Measurements from ENCODE around the gene SPATA6.
"Not testable (repeated sequence)": the region's sequence is repeated elsewhere in the genome, so short reads cannot be mapped to it uniquely, and the experiment has no call there.

The SPATA6 gene

DNA sequence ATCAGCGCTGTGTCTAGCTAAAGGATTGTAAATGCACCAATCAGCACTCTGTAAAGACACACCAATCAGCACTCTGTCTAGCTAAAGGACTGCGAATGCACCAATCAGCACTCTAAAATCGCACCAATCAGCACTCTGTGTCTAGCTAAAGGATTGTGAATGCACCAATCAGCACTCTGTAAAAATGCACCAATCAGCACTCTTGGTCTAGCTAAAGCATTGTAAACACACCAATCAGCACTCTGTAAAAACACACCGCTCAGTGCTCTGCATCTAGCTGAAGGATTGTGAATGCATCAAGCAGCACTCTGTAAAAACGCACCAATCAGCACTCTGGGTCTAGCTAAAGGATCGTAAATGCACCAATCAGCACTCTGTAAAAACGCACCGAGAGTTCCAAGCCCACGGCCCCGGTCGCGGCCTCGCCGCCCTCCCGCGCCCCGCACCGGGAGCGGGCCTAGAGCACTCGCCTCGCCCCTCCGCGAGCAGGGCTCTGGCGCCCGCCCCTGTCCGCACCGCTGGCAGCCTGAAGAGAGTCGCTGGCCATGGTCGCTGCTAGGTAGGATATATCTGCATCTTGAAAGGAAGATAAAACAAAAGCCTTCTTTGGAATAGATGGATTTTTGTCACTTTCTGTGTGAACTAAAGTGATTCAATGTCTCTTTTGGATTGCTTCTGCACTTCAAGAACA lies 36.5 kb downstream of the SPATA6 start:
- not testable (repeated sequence) for H3K23ac ChIP-seq (ENCODE audit: low read depth, low read length, poor library complexity); H3K4me1 ChIP-seq (ENCODE audit: control insufficient read depth in 2 of 2, insufficient read depth in 1 of 2, low read depth in 1 of 2, low read length in 2 of 2); H3K9ac ChIP-seq (ENCODE audit: low read depth, low read length, poor library complexity); H3K9me3 ChIP-seq (replicated peaks in 1 of 2; ENCODE audit: control insufficient read depth in 2 of 2, insufficient read depth in 1 of 2, low read depth in 1 of 2, low read length in 2 of 2); H3K18ac ChIP-seq (ENCODE audit: low read length); H2BK120ac ChIP-seq (ENCODE audit: low read depth, low read length); H3K4me2 ChIP-seq (ENCODE audit: insufficient read depth, low read length, poor library complexity, severe bottlenecking); H3K4ac ChIP-seq (ENCODE audit: low read length); H3K14ac ChIP-seq (ENCODE audit: low read length); H4K8ac ChIP-seq (ENCODE audit: low read depth, low read length); H2AK5ac ChIP-seq (ENCODE audit: low read depth, low read length); H4K91ac ChIP-seq (ENCODE audit: low read depth, low read length, poor library complexity); H2BK12ac ChIP-seq (ENCODE audit: low read length); H3K27me3 ChIP-seq (ENCODE audit: control insufficient read depth in 3 of 3, insufficient read depth in 3 of 3, low read depth in 1 of 3, low read length in 3 of 3); H2BK5ac ChIP-seq (ENCODE audit: low read length); H3K4me3 ChIP-seq (ENCODE audit: low read length in 2 of 2); H3K36me3 ChIP-seq (replicated peaks in 1 of 2; ENCODE audit: control insufficient read depth in 2 of 2, insufficient read depth in 2 of 2, low read length in 2 of 2); H3K27ac ChIP-seq (replicated peaks; ENCODE audit: low read length); H2BK15ac ChIP-seq (ENCODE audit: low read length); H3K79me1 ChIP-seq (ENCODE audit: low read depth, low read length); H2AFZ ChIP-seq (ENCODE audit: low read length); DNase-seq (ENCODE audit: low spot score)
- no CpG with 5 or more reads among the region's 29 CpGs for WGBS, 2 donors (ENCODE audit: extremely low coverage in 2 of 2, insufficient read length in 2 of 2, insufficient replicate concordance in 1 of 2)

- no peak overlapping the region for H2BK15ac ChIP-seq (ENCODE audit: low read length)
- H3K4me1 ChIP-seq (ENCODE audit: control insufficient read depth in 2 of 2, insufficient read depth in 1 of 2, low read depth in 1 of 2, low read length in 2 of 2) = no peaks in the 10 kb centered on the region
- no peak overlapping the region for H4K91ac ChIP-seq (ENCODE audit: low read depth, low read length, poor library complexity)
- H3K4me2 ChIP-seq (ENCODE audit: insufficient read depth, low read length, poor library complexity, severe bottlenecking) = no peak overlapping the region
- H3K23ac ChIP-seq (ENCODE audit: low read depth, low read length, poor library complexity) = no peak overlapping the region
- H3K18ac ChIP-seq (ENCODE audit: low read length) = no peak overlapping the region
- no peak overlapping the region for H3K4me3 ChIP-seq (ENCODE audit: low read length in 2 of 2)
- no peak overlapping the region for H2AK5ac ChIP-seq (ENCODE audit: low read depth, low read length)
- no peak overlapping the region for H3K14ac ChIP-seq (ENCODE audit: low read length)
- H3K27me3 ChIP-seq (ENCODE audit: control insufficient read depth in 3 of 3, insufficient read depth in 3 of 3, low read depth in 1 of 3, low read length in 3 of 3) = no peaks in the 10 kb centered on the region
- no peak for DNase-seq (ENCODE audit: low spot score)
- H2BK12ac ChIP-seq (ENCODE audit: low read length) = no peak overlapping the region
- no peak overlapping the region for H3K9ac ChIP-seq (ENCODE audit: low read depth, low read length, poor library complexity)
- H2AFZ ChIP-seq (ENCODE audit: low read length) = no peak overlapping the region
- no peak overlapping the region for H2BK5ac ChIP-seq (ENCODE audit: low read length)
- no CpG with 5 or more reads among the region's 1 CpG for WGBS, 2 donors (ENCODE audit: extremely low coverage in 2 of 2, insufficient read length in 2 of 2, insufficient replicate concordance in 1 of 2)
- H3K9me3 ChIP-seq (replicated peaks in 1 of 2; ENCODE audit: control insufficient read depth in 2 of 2, insufficient read depth in 1 of 2, low read depth in 1 of 2, low read length in 2 of 2) = peaks cover 0 to 6% of the 10 kb centered on the region in 2 donors
- no peak overlapping the region for H4K8ac ChIP-seq (ENCODE audit: low read depth, low read length)
- H3K4ac ChIP-seq (ENCODE audit: low read length) = no peak overlapping the region
- H3K27ac ChIP-seq (replicated peaks; ENCODE audit: low read length) = no peak overlapping the region
- no peaks in the 10 kb centered on the region for H3K79me1 ChIP-seq (ENCODE audit: low read depth, low read length)
- no peak overlapping the region for H2BK120ac ChIP-seq (ENCODE audit: low read depth, low read length)
- H3K36me3 ChIP-seq (replicated peaks in 1 of 2; ENCODE audit: control insufficient read depth in 2 of 2, insufficient read depth in 2 of 2, low read length in 2 of 2) = no peaks in the 10 kb centered on the region
Observed at GRCh38 chr1:48430832-48431231, 41.2 kb downstream of the SPATA6 start.

GRCh38 chr1:48422009-48422408 lies 50.0 kb downstream of the SPATA6 start:
- Histone ChIP-seq H3K14ac (ENCODE audit: low read length) (no peak overlapping the region), H4K91ac (ENCODE audit: low read depth, low read length, poor library complexity) (no peak overlapping the region), H3K23ac (ENCODE audit: low read depth, low read length, poor library complexity) (no peak overlapping the region), H3K79me1 (ENCODE audit: low read depth, low read length) (no peaks in the 10 kb centered on the region), H3K9ac (ENCODE audit: low read depth, low read length, poor library complexity) (no peak overlapping the region), H3K27ac (replicated peaks; ENCODE audit: low read length) (no peak overlapping the region), H3K4ac (ENCODE audit: low read length) (no peak overlapping the region), H2BK12ac (ENCODE audit: low read length) (no peak overlapping the region), H3K27me3 (ENCODE audit: control insufficient read depth in 3 of 3, insufficient read depth in 3 of 3, low read depth in 1 of 3, low read length in 3 of 3) (no peaks in the 10 kb centered on the region), H2BK5ac (ENCODE audit: low read length) (no peak overlapping the region), H2BK15ac (ENCODE audit: low read length) (no peak overlapping the region), H3K18ac (ENCODE audit: low read length) (no peak overlapping the region), H3K9me3 (replicated peaks in 1 of 2; ENCODE audit: control insufficient read depth in 2 of 2, insufficient read depth in 1 of 2, low read depth in 1 of 2, low read length in 2 of 2) (no peaks in the 10 kb centered on the region), H4K8ac (ENCODE audit: low read depth, low read length) (no peak overlapping the region), H3K4me1 (ENCODE audit: control insufficient read depth in 2 of 2, insufficient read depth in 1 of 2, low read depth in 1 of 2, low read length in 2 of 2) (no peaks in the 10 kb centered on the region), H2AFZ (ENCODE audit: low read length) (no peak overlapping the region), H3K4me2 (ENCODE audit: insufficient read depth, low read length, poor library complexity, severe bottlenecking) (no peak overlapping the region), H2AK5ac (ENCODE audit: low read depth, low read length) (no peak overlapping the region), H3K36me3 (replicated peaks in 1 of 2; ENCODE audit: control insufficient read depth in 2 of 2, insufficient read depth in 2 of 2, low read length in 2 of 2) (no peaks in the 10 kb centered on the region), H3K4me3 (ENCODE audit: low read length in 2 of 2) (no peak overlapping the region), H2BK120ac (ENCODE audit: low read depth, low read length) (no peak overlapping the region)
- no peak for DNase-seq (ENCODE audit: low spot score)
- WGBS, 2 donors (ENCODE audit: extremely low coverage in 2 of 2, insufficient read length in 2 of 2, insufficient replicate concordance in 1 of 2) = no CpG with 5 or more reads among the region's 1 CpG

- no peak overlapping the region for H2AK5ac ChIP-seq (ENCODE audit: low read depth, low read length)
- no peak overlapping the region for H3K4me3 ChIP-seq (ENCODE audit: low read length in 2 of 2)
- H2AFZ ChIP-seq (ENCODE audit: low read length) = no peak overlapping the region
- no peaks in the 10 kb centered on the region for H3K9me3 ChIP-seq (replicated peaks in 1 of 2; ENCODE audit: control insufficient read depth in 2 of 2, insufficient read depth in 1 of 2, low read depth in 1 of 2, low read length in 2 of 2)
- no peaks in the 10 kb centered on the region for H3K79me1 ChIP-seq (ENCODE audit: low read depth, low read length)
- no peak overlapping the region for H4K91ac ChIP-seq (ENCODE audit: low read depth, low read length, poor library complexity)
- H2BK120ac ChIP-seq (ENCODE audit: low read depth, low read length) = no peak overlapping the region
- no peak overlapping the region for H3K23ac ChIP-seq (ENCODE audit: low read depth, low read length, poor library complexity)
- no peak for DNase-seq (ENCODE audit: low spot score)
- H4K8ac ChIP-seq (ENCODE audit: low read depth, low read length) = no peak overlapping the region
- H3K4me1 ChIP-seq (ENCODE audit: control insufficient read depth in 2 of 2, insufficient read depth in 1 of 2, low read depth in 1 of 2, low read length in 2 of 2) = no peaks in the 10 kb centered on the region
- no peak overlapping the region for H3K4ac ChIP-seq (ENCODE audit: low read length)
- no peak overlapping the region for H2BK15ac ChIP-seq (ENCODE audit: low read length)
- no peak overlapping the region for H3K14ac ChIP-seq (ENCODE audit: low read length)
- no peaks in the 10 kb centered on the region for H3K36me3 ChIP-seq (replicated peaks in 1 of 2; ENCODE audit: control insufficient read depth in 2 of 2, insufficient read depth in 2 of 2, low read length in 2 of 2)
- H3K27me3 ChIP-seq (ENCODE audit: control insufficient read depth in 3 of 3, insufficient read depth in 3 of 3, low read depth in 1 of 3, low read length in 3 of 3) = no peaks in the 10 kb centered on the region
- no peak overlapping the region for H2BK12ac ChIP-seq (ENCODE audit: low read length)
- H3K9ac ChIP-seq (ENCODE audit: low read depth, low read length, poor library complexity) = no peak overlapping the region
- no peak overlapping the region for H3K27ac ChIP-seq (replicated peaks; ENCODE audit: low read length)
- no peak overlapping the region for H3K18ac ChIP-seq (ENCODE audit: low read length)
- no CpG with 5 or more reads among the region's 1 CpG for WGBS, 2 donors (ENCODE audit: extremely low coverage in 2 of 2, insufficient read length in 2 of 2, insufficient replicate concordance in 1 of 2)
- no peak overlapping the region for H3K4me2 ChIP-seq (ENCODE audit: insufficient read depth, low read length, poor library complexity, severe bottlenecking)
- H2BK5ac ChIP-seq (ENCODE audit: low read length) = no peak overlapping the region
Observed at GRCh38 chr1:48418742-48419141, 53.3 kb downstream of the SPATA6 start.
